ENCODE measurements around the gene CZIB. TPM values are rescaled to one million over a fixed set of nuclear protein-coding genes. Genes with fewer than 3 reads are reported as not detected.

Gene CZIB
- total RNA-seq, 2 experiments from 2014 or later: 44.3 to 45.5 TPM

GRCh38 chr1:53198241-53198651, 22.2 kb downstream of the CZIB start:
- Mint-ChIP-seq H3K36me3 (ENCODE audit: low read depth) (peaks cover 35% of the 10 kb centered on the region), H3K27me3 (ENCODE audit: low read depth) (no peaks in the 10 kb centered on the region), H3K27ac (peak overlapping the region; percentile 97), H3K9me3 (ENCODE audit: insufficient read depth) (no peaks in the 10 kb centered on the region), H3K4me1 (ENCODE audit: low read depth) (peaks cover 27% of the 10 kb centered on the region), H3K4me3 (peak overlapping the region; percentile 85)
- DNase-seq (no peak), ATAC-seq (no peak)
- ChIA-PET POLR2A (no interaction called here), CTCF (interaction anchor here (1.0 to 2.0 kb wide), 4 partner anchors 12 to 80 kb away, joined by 3 to 8 read pairs (median 4); no protein-coding TSS in a partner anchor)

- CTCF ChIA-PET: interaction anchor here (1.0 to 4.0 kb wide), 4 partner anchors 12 to 81 kb away, joined by 3 to 34 read pairs (median 6); no protein-coding TSS in a partner anchor
- POLR2A ChIA-PET: interaction anchor here (0.6 kb wide), 1 partner anchor 464 kb away, joined by 3 read pairs; no protein-coding TSS in a partner anchor
- H3K4me1 Mint-ChIP-seq (ENCODE audit: low read depth): peaks cover 27% of the 10 kb centered on the region
- H3K36me3 Mint-ChIP-seq (ENCODE audit: low read depth): peaks cover 28% of the 10 kb centered on the region
- H3K4me3 Mint-ChIP-seq: peak overlapping the region; percentile 85
- no peak for ATAC-seq
- DNase-seq: no peak
- no peaks in the 10 kb centered on the region for H3K9me3 Mint-ChIP-seq (ENCODE audit: insufficient read depth)
- H3K27me3 Mint-ChIP-seq (ENCODE audit: low read depth): no peaks in the 10 kb centered on the region
- peak overlapping the region; percentile 97 for H3K27ac Mint-ChIP-seq
Observed at GRCh38 chr1:53197291-53198200, 22.9 kb downstream of the CZIB start.

- Mint-ChIP-seq H3K36me3 (ENCODE audit: low read depth) (peaks cover 22% of the 10 kb centered on the region), H3K4me3 (peak within 1 kb of the TSS; percentile 85), H3K4me1 (ENCODE audit: low read depth) (peaks cover 27% of the 10 kb centered on the region), H3K27me3 (ENCODE audit: low read depth) (no peaks in the 10 kb centered on the region), H3K27ac (peak within 1 kb of the TSS; percentile 97), H3K9me3 (ENCODE audit: insufficient read depth) (no peaks in the 10 kb centered on the region)
- CTCF ChIA-PET: interaction anchor here (1.2 to 4.0 kb wide), 3 partner anchors 11 to 14 kb away, joined by 5 to 34 read pairs (median 6); no protein-coding TSS in a partner anchor
- POLR2A ChIA-PET: interaction anchor here (0.6 kb wide), 5 partner anchors 17 to 467 kb away, joined by 3 to 4 read pairs (median 3); no protein-coding TSS in a partner anchor
- DNase-seq (peak; percentile 95), ATAC-seq (peak; percentile 99)
Observed at GRCh38 chr1:53196485-53197290, 23.7 kb downstream of the CZIB start, which contains the start of gene CPT2. CPT2 (plus strand) TSS chr1:53196824; CDS start chr1:53196944, 120 bp downstream.

- H3K27ac Mint-ChIP-seq: peak overlapping the region; percentile 82
- ATAC-seq (peak; percentile 6), DNase-seq (no peak)
- no peaks in the 10 kb centered on the region for H3K27me3 Mint-ChIP-seq (ENCODE audit: low read depth)
- H3K9me3 Mint-ChIP-seq (ENCODE audit: insufficient read depth): no peaks in the 10 kb centered on the region
- peak overlapping the region; percentile 85 for H3K4me3 Mint-ChIP-seq
- POLR2A ChIA-PET: interaction anchor here (0.6 to 0.8 kb wide), 5 partner anchors 9 to 467 kb away, joined by 3 to 4 read pairs (median 3); no protein-coding TSS in a partner anchor
- CTCF ChIA-PET: interaction anchor here (1.2 to 4.0 kb wide), 2 partner anchors 10 to 14 kb away, joined by 6 to 34 read pairs; no protein-coding TSS in a partner anchor
- H3K36me3 Mint-ChIP-seq (ENCODE audit: low read depth): peaks cover 17% of the 10 kb centered on the region
- H3K4me1 Mint-ChIP-seq (ENCODE audit: low read depth): peaks cover 27% of the 10 kb centered on the region
Observed at GRCh38 chr1:53196017-53196484, 24.4 kb downstream of the CZIB start.

DNA sequence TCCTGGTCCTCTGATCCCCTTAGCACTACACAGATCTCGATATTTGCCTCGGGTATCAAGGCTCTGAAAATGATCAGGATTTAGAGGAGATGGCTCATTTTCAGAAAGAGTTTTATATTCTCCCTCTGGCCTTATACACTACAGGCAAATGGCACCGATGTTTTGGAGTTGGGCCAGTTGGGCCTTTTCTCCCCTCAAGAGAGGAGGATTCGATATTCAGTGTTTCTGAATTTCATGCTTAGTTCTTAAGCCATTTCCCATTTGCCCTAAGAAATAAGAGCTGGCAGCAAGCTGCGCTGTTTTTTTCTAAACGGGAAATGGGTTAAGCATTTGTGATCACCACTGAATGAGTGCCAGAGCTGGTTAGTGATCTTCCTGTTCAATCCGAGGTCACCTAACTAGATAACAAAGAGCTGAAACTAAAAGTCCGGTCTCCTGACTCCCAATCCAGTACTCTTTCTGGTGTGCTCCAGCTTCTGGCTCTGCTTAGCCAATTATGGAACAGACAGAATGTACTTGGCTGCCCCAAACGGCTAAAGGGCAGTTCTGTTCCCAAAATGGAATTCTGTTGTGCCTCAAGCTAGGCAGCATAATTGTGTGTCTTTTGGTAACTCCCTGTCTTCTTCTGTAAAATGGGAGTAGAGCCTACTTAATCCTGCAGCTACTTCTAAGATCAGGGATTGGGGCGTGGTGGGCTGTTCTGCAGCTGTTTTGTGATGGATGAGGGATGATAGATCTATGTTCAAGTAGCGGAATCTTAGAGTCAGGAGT, 25.0 kb downstream of the CZIB start:
- ChIA-PET CTCF (interaction anchor here (1.2 to 4.0 kb wide), 2 partner anchors 10 to 13 kb away, joined by 6 to 34 read pairs; no protein-coding TSS in a partner anchor), POLR2A (interaction anchor here (0.8 kb wide), 1 partner anchor 8 kb away, joined by 4 read pairs; no protein-coding TSS in a partner anchor)
- ATAC-seq: no peak
- Mint-ChIP-seq H3K9me3 (ENCODE audit: insufficient read depth) (no peaks in the 10 kb centered on the region), H3K27ac (no peak overlapping the region), H3K4me3 (no peak overlapping the region), H3K36me3 (ENCODE audit: low read depth) (peaks cover 14% of the 10 kb centered on the region), H3K4me1 (ENCODE audit: low read depth) (peaks cover 27% of the 10 kb centered on the region), H3K27me3 (ENCODE audit: low read depth) (no peaks in the 10 kb centered on the region)
- DNase-seq: no peak

- Mint-ChIP-seq H3K9me3 (ENCODE audit: insufficient read depth) (no peaks in the 10 kb centered on the region), H3K36me3 (ENCODE audit: low read depth) (no peaks in the 10 kb centered on the region), H3K27me3 (ENCODE audit: low read depth) (peaks cover 12% of the 10 kb centered on the region), H3K27ac (no peak overlapping the region), H3K4me3 (no peak overlapping the region), H3K4me1 (ENCODE audit: low read depth) (no peaks in the 10 kb centered on the region)
- no peak for ATAC-seq
- ChIA-PET CTCF (interaction anchor here (0.7 to 3.2 kb wide), 3 partner anchors 9 to 285 kb away, joined by 4 to 20 read pairs (median 4); no protein-coding TSS in a partner anchor), POLR2A (no interaction called here)
- no peak for DNase-seq
Observed at GRCh38 chr1:53190210-53190611, 30.2 kb downstream of the CZIB start.

- H3K27ac Mint-ChIP-seq: no peak overlapping the region
- no peaks in the 10 kb centered on the region for H3K36me3 Mint-ChIP-seq (ENCODE audit: low read depth)
- ATAC-seq: no peak
- DNase-seq: no peak
- peaks cover 12% of the 10 kb centered on the region for H3K27me3 Mint-ChIP-seq (ENCODE audit: low read depth)
- POLR2A ChIA-PET: no interaction called here
- CTCF ChIA-PET: interaction anchor here (1.0 kb wide), 1 partner anchor 8 kb away, joined by 4 read pairs; no protein-coding TSS in a partner anchor
- no peaks in the 10 kb centered on the region for H3K9me3 Mint-ChIP-seq (ENCODE audit: insufficient read depth)
- H3K4me1 Mint-ChIP-seq (ENCODE audit: low read depth): no peaks in the 10 kb centered on the region
- no peak overlapping the region for H3K4me3 Mint-ChIP-seq
Observed at GRCh38 chr1:53189061-53189460, 31.4 kb downstream of the CZIB start.

GRCh38 chr1:53188099-53188498, 32.3 kb downstream of the CZIB start:
- no peaks in the 10 kb centered on the region for H3K36me3 Mint-ChIP-seq (ENCODE audit: low read depth)
- ChIA-PET CTCF (no interaction called here), POLR2A (no interaction called here)
- H3K27me3 Mint-ChIP-seq (ENCODE audit: low read depth): peaks cover 12% of the 10 kb centered on the region
- no peaks in the 10 kb centered on the region for H3K4me1 Mint-ChIP-seq (ENCODE audit: low read depth)
- H3K27ac Mint-ChIP-seq: no peak overlapping the region
- no peak overlapping the region for H3K4me3 Mint-ChIP-seq
- DNase-seq (no peak), ATAC-seq (no peak)
- no peaks in the 10 kb centered on the region for H3K9me3 Mint-ChIP-seq (ENCODE audit: insufficient read depth)

- no peak for DNase-seq
- no peak for ATAC-seq
- Mint-ChIP-seq H3K36me3 (ENCODE audit: low read depth) (no peaks in the 10 kb centered on the region), H3K9me3 (ENCODE audit: insufficient read depth) (no peaks in the 10 kb centered on the region), H3K4me1 (ENCODE audit: low read depth) (no peaks in the 10 kb centered on the region), H3K27me3 (ENCODE audit: low read depth) (peaks cover 12% of the 10 kb centered on the region), H3K27ac (no peak overlapping the region), H3K4me3 (no peak overlapping the region)
- ChIA-PET CTCF (interaction anchor here (0.8 to 4.2 kb wide), 5 partner anchors 8 to 311 kb away, joined by 3 to 34 read pairs (median 4); partner anchors contain the start of genes CPT2 and ECHDC2), POLR2A (interaction anchor here (1.0 kb wide), 1 partner anchor 8 kb away, joined by 4 read pairs; no protein-coding TSS in a partner anchor)
Observed at GRCh38 chr1:53187401-53187800, 33.0 kb downstream of the CZIB start.

DNA sequence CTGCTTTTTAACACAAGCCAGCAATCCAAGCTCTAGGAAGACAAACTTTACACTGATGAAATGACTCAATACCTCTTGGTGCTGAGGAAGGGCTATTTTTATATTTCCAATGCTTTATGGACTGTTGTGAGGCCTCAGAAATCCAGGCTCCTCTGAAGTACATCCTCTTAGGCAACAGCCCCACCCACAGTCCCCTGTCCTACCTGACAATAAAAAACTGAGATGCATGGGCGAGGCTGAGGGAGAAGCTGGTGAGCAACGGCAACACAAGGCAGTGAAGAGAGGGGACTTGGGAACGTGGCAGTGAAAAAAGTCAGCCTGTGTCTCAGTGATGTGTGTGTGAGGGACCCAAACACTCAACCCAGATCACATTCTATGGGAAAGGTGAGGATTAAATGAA, 33.9 kb downstream of the CZIB start:
- H3K27me3 Mint-ChIP-seq (ENCODE audit: low read depth): peaks cover 12% of the 10 kb centered on the region
- no peak for DNase-seq
- no peak for ATAC-seq
- H3K4me1 Mint-ChIP-seq (ENCODE audit: low read depth): no peaks in the 10 kb centered on the region
- no peaks in the 10 kb centered on the region for H3K9me3 Mint-ChIP-seq (ENCODE audit: insufficient read depth)
- no peak overlapping the region for H3K27ac Mint-ChIP-seq
- CTCF ChIA-PET: interaction anchor here (0.8 to 4.2 kb wide), 7 partner anchors 9 to 345 kb away, joined by 3 to 34 read pairs (median 4); partner anchors contain the start of genes CPT2 and ECHDC2
- H3K36me3 Mint-ChIP-seq (ENCODE audit: low read depth): no peaks in the 10 kb centered on the region
- POLR2A ChIA-PET: interaction anchor here (1.0 kb wide), 1 partner anchor 9 kb away, joined by 4 read pairs; no protein-coding TSS in a partner anchor
- no peak overlapping the region for H3K4me3 Mint-ChIP-seq
